Adipocyte (in vitro differentiated cells): ENCODE measurements around the gene RPL34.

Experiments used
- DNase-seq: peaks from one replicate; pipeline ENCODE4 v3.0.0-alpha.2; 2015; ENCODE audit warnings: low read depth
- H3K27me3 ChIP-seq: replicated peaks from 2 replicates; pipeline ENCODE4 v1.7.0; 2013; ENCODE audit warnings: mild to moderate bottlenecking, low read length, moderate library complexity; ENCODE audit not compliant: control insufficient read depth, insufficient read depth
- H3K36me3 ChIP-seq: 2 replicates; pipeline ENCODE4 v1.7.0; 2013; ENCODE audit warnings: low read length, mild to moderate bottlenecking, moderate library complexity; ENCODE audit not compliant: control insufficient read depth, insufficient read depth, severe bottlenecking
- H3K4me1 ChIP-seq: 2 replicates; pipeline ENCODE4 v1.7.0; 2013; ENCODE audit warnings: mild to moderate bottlenecking, low read length, moderate library complexity; ENCODE audit not compliant: control insufficient read depth, insufficient read depth
- H3K4me3 ChIP-seq: 2 replicates; pipeline ENCODE4 v1.7.0; 2013; ENCODE audit warnings: mild to moderate bottlenecking, low read length, moderate library complexity
- H3K9ac ChIP-seq: 2 replicates; pipeline ENCODE4 v1.7.0; 2013; ENCODE audit warnings: mild to moderate bottlenecking, low read length, moderate library complexity
- H3K9me3 ChIP-seq: 2 replicates; pipeline ENCODE4 v1.7.0; 2013; ENCODE audit warnings: mild to moderate bottlenecking, low read length, moderate library complexity; ENCODE audit not compliant: control insufficient read depth

RPL34 gene

GRCh38 chr4:108624263-108625056 lies 4.1 kb downstream of the RPL34 start:
- no peak for DNase-seq
- peaks cover 45% of the 10 kb centered on the region for H3K4me1 ChIP-seq
- peaks cover 75% of the 10 kb centered on the region for H3K36me3 ChIP-seq
- H3K27me3 ChIP-seq = no peaks in the 10 kb centered on the region
- peak overlapping the region; percentile 57 for H3K9ac ChIP-seq
- H3K9me3 ChIP-seq = no peaks in the 10 kb centered on the region
- H3K4me3 ChIP-seq = peak overlapping the region; percentile 7

GRCh38 chr4:108626056-108626455 lies 5.7 kb downstream of the RPL34 start:
- DNase-seq = no peak
- H3K27me3 ChIP-seq = no peaks in the 10 kb centered on the region
- peaks cover 91% of the 10 kb centered on the region for H3K36me3 ChIP-seq

DNA sequence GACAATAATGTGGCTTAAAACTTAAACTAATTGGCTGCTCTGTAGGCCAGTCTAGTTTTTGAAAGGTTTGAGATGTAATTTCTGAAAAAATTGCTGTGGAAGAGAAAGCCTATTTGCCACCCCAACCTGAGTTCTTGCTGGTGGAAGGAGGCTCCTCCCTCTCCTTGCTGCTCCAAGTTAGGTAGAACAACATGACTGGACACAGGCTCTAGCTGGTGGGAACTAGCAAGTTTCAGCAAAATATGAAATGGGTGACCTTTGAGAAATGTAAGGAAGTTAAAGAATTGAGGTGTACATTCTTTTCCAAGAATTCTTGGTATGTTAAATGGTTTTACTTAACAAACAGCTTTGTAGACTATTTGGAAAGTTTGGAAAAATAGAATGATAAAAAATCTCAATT lies 8.0 kb downstream of the RPL34 start:
- Histone ChIP-seq H3K36me3 (peaks cover 96% of the 10 kb centered on the region), H3K4me3 (no peak overlapping the region), H3K4me1 (peaks cover 19% of the 10 kb centered on the region), H3K9me3 (no peaks in the 10 kb centered on the region), H3K9ac (no peak overlapping the region), H3K27me3 (no peaks in the 10 kb centered on the region)
- DNase-seq = peak; percentile 29

More at GRCh38 chr4:108626056-108626455, 5.7 kb downstream of the RPL34 start:
- Histone ChIP-seq H3K4me1 (peaks cover 39% of the 10 kb centered on the region), H3K9ac (no peak overlapping the region), H3K9me3 (no peaks in the 10 kb centered on the region), H3K4me3 (no peak overlapping the region)

DNA sequence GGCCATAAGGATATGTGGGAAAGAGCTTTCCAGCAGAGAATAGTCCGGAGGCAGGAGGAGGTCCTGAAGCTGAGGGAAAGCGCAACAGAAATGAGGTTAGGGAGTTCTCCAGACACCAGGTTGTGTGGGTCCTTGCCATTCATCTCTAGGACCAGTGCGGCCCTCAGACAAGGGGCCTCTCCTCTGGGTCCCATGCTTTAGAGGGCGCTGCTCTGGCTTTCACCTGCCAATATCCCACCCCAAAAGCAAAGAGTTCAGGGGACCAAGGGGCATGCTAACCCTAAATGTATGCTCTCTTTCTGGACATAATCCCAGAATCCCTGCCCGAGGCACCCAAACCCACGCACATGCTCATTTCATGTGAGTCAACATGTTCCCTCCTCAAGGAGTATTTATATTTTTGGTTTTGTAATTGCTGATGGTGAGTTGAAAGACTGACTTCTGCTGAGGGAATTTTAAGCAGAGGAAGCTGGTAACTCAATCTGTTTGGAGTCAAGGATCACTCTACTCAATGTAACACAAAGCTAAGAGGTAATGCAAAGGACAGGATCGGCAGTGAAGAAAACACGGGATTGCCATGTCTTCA lies 14.8 kb downstream of the RPL34 start:
- H3K9ac ChIP-seq = no peak overlapping the region
- H3K4me1 ChIP-seq = peaks cover 34% of the 10 kb centered on the region
- no peaks in the 10 kb centered on the region for H3K27me3 ChIP-seq
- H3K9me3 ChIP-seq = no peaks in the 10 kb centered on the region
- H3K36me3 ChIP-seq = peaks cover 40% of the 10 kb centered on the region
- peak; percentile 40 for DNase-seq
- H3K4me3 ChIP-seq = no peak overlapping the region

DNA sequence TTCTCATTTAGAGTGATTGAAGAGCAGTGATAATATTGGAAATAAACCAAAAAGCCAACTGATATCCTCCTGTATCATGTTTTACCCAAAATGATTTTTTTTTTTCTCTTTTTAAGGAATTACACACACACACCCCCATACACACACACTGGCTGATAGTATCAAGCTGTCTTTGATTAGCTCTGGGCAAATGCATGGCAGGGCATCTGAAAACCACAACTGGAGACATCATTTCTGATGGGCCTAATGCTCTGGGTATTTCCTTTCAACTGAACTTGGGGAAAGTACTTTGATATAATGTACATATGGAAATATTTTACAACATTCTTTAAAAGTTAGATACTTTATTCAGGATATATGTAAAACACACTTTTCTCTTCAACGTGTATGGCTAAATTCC lies 15.9 kb downstream of the RPL34 start:
- H3K4me3 ChIP-seq = no peak overlapping the region
- H3K9me3 ChIP-seq = no peaks in the 10 kb centered on the region
- DNase-seq = peak; percentile 39
- no peaks in the 10 kb centered on the region for H3K27me3 ChIP-seq
- peaks cover 29% of the 10 kb centered on the region for H3K36me3 ChIP-seq
- H3K4me1 ChIP-seq = peaks cover 35% of the 10 kb centered on the region
- H3K9ac ChIP-seq = no peak overlapping the region

GRCh38 chr4:108637856-108638255 lies 17.5 kb downstream of the RPL34 start:
- no peaks in the 10 kb centered on the region for H3K9me3 ChIP-seq
- H3K4me3 ChIP-seq = no peak overlapping the region
- peaks cover 13% of the 10 kb centered on the region for H3K36me3 ChIP-seq
- no peak overlapping the region for H3K9ac ChIP-seq
- DNase-seq = peak; percentile 60
- H3K27me3 ChIP-seq = no peaks in the 10 kb centered on the region
- H3K4me1 ChIP-seq = peaks cover 35% of the 10 kb centered on the region

GRCh38 chr4:108644237-108644636 lies 23.9 kb downstream of the RPL34 start:
- H3K9me3 ChIP-seq = no peaks in the 10 kb centered on the region
- no peak overlapping the region for H3K4me3 ChIP-seq

DNA sequence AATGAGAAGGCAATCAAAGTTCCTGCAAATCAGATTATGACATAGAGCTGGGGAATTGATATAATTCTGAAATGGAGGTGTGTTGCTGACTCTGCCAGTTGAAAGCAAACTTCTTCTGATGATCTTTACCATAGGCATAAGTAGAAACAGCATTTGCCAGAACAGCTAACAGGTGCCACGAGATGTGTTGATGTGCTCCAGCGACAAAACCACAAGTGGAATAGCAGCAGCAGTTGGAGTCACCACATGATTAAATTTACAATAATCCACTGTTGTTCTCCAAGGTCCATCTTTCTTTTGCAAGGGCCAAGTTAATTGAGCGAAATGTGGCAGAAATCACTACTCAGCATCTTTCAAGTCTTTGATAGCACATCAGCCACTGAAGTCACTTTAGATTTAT lies 26.3 kb downstream of the RPL34 start:
- Histone ChIP-seq H3K9me3 (no peaks in the 10 kb centered on the region), H3K27me3 (no peaks in the 10 kb centered on the region), H3K36me3 (no peaks in the 10 kb centered on the region), H3K9ac (no peak overlapping the region), H3K4me3 (no peak overlapping the region), H3K4me1 (peaks cover 16% of the 10 kb centered on the region)
- no peak for DNase-seq

More at GRCh38 chr4:108644237-108644636, 23.9 kb downstream of the RPL34 start:
- DNase-seq = peak; percentile 62
- Histone ChIP-seq H3K9ac (no peak overlapping the region), H3K27me3 (no peaks in the 10 kb centered on the region), H3K36me3 (no peaks in the 10 kb centered on the region), H3K4me1 (peaks cover 22% of the 10 kb centered on the region)

DNA sequence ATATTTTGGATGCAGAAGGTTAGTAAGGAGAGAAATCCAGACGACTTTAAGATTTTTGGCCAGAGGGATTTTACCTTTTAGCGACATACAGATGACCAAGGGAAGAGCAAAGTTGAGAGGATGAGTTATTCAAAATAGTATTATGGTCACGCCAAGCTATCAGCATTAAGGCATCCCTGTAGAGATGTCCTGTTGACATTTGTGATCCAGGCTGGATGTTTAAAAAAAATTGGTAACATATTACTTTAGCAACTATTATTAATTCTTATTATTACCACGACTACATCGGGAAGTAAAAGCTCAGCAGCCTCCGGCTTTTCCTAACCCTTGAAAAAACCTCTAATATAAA lies 29.5 kb downstream of the RPL34 start:
- no peaks in the 10 kb centered on the region for H3K36me3 ChIP-seq
- no peak for DNase-seq
- no peaks in the 10 kb centered on the region for H3K9me3 ChIP-seq
- H3K9ac ChIP-seq = no peak overlapping the region
- H3K27me3 ChIP-seq = no peaks in the 10 kb centered on the region
- H3K4me3 ChIP-seq = peak overlapping the region; percentile 86
- H3K4me1 ChIP-seq = peaks cover 19% of the 10 kb centered on the region

GRCh38 chr4:108650212-108651013 lies 30.0 kb downstream of the RPL34 start, which contains the start of gene OSTC:
TSS of gene OSTC (plus strand) at chr4:108650599. CDS start at chr4:108650656, 57 bp downstream.
- H3K4me1 ChIP-seq = peaks cover 19% of the 10 kb centered on the region
- peak within 1 kb of the TSS; percentile 94 for H3K9ac ChIP-seq
- H3K9me3 ChIP-seq = no peaks in the 10 kb centered on the region
- peak; percentile 99 for DNase-seq
- H3K36me3 ChIP-seq = no peaks in the 10 kb centered on the region
- peak within 1 kb of the TSS; percentile 86 for H3K4me3 ChIP-seq
- no peaks in the 10 kb centered on the region for H3K27me3 ChIP-seq
